Kidney epithelial cell (primary cell): Measurements from ENCODE around the gene DTWD2. TPM values are rescaled to one million over a fixed set of nuclear protein-coding genes. Genes with fewer than 3 reads are reported as not detected.

Source experiments
- DNase-seq: peaks from one replicate; pipeline ENCODE4 v3.0.0-alpha.2; 2010; ENCODE audit warnings: low read depth
- H3K27me3 ChIP-seq: 2 replicates; pipeline ENCODE4 v1.6.0; 2011; ENCODE audit warnings: low read length; ENCODE audit not compliant: control insufficient read depth, insufficient read depth
- H3K36me3 ChIP-seq: 2 replicates; pipeline ENCODE4 v1.5.1; 2011; ENCODE audit warnings: low read length; ENCODE audit not compliant: control insufficient read depth, insufficient read depth
- H3K4me3 ChIP-seq: 2 replicates; pipeline ENCODE4 v1.5.1; 2011; ENCODE audit warnings: low read depth, mild to moderate bottlenecking, control low read depth, low read length
- total RNA-seq: library from RNA; depleted of rRNA; stranded (reverse); fragments of >200 nt; gene quantifications from 2 replicates; pipeline ENCODE4 v1.2.3, GENCODE V29; 2015
- TF ChIP-seq, protein P1 (sequence below): IDR thresholded peaks from 2 replicates; pipeline ENCODE4 v1.5.1; 2011; ENCODE audit warnings: mild to moderate bottlenecking, moderate library complexity, low read length, control low read depth, inconsistent platforms; ENCODE audit not compliant: insufficient read depth, poor library complexity, severe bottlenecking

Gene DTWD2
- total RNA-seq, 1 donor from 2014 or later = 7.9 TPM

DNA sequence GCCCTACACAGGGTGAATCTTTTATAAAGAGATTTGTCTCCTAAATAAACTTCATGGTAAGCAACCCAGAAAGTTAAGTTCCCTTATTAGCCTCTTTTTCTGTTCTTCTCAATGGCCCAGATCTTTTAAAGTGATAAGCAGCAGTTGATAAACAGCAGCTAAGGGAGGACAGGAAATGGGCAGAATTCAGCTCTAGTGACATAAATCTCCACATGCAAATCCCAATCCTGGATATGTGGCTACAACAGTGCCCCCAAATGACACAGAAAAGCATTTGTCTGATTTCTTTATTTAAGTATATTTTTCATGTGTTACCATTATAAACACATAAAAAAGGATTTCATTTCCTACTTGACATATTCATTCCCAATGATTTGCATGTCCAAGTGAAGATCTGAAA is 199.0 kb downstream of the DTWD2 start:
- no peaks in the 10 kb centered on the region for H3K27me3 ChIP-seq
- H3K4me3 ChIP-seq = no peak overlapping the region
- no peaks in the 10 kb centered on the region for H3K36me3 ChIP-seq
- TF ChIP-seq, protein P1, sequence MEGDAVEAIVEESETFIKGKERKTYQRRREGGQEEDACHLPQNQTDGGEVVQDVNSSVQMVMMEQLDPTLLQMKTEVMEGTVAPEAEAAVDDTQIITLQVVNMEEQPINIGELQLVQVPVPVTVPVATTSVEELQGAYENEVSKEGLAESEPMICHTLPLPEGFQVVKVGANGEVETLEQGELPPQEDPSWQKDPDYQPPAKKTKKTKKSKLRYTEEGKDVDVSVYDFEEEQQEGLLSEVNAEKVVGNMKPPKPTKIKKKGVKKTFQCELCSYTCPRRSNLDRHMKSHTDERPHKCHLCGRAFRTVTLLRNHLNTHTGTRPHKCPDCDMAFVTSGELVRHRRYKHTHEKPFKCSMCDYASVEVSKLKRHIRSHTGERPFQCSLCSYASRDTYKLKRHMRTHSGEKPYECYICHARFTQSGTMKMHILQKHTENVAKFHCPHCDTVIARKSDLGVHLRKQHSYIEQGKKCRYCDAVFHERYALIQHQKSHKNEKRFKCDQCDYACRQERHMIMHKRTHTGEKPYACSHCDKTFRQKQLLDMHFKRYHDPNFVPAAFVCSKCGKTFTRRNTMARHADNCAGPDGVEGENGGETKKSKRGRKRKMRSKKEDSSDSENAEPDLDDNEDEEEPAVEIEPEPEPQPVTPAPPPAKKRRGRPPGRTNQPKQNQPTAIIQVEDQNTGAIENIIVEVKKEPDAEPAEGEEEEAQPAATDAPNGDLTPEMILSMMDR = no peak
- DNase-seq = no peak

DNA sequence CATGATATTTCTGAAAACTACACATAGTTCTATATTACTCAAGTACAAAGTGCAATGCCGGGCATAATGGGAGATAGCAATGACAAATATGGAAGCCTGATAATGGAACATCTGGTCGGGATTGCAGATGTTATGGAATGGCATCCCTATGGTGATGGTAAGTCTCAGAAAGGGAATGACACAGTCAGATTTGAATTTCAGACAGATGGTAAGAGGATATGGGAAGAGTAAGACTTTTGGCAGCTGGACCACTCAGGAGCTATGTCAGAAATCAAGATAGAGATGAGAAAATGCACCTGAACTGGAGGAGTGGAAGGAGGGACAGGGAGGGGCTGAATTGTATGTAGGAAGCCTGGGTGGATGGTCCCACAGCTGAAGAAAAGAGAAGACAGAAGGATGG is 200.0 kb downstream of the DTWD2 start:
- Histone ChIP-seq H3K36me3 (no peaks in the 10 kb centered on the region), H3K27me3 (no peaks in the 10 kb centered on the region), H3K4me3 (no peak overlapping the region)
- TF ChIP-seq, protein P1 = no peak
- DNase-seq = no peak

Other genes starting within 250 kb of the DTWD2 start
- gene DMXL1, start 82.5 kb upstream of the DTWD2 start, total RNA-seq = 18.1 and 20.8 TPM in 2 replicates